ENCODE data around the gene NRL.
"Not testable (repeated sequence)": the region's sequence is repeated elsewhere in the genome, so short reads cannot be mapped to it uniquely, and the experiment has no call there.

The NRL gene

GRCh38 chr14:24051789-24052655 lies 62.7 kb downstream of the NRL start, which contains the start of gene CARMIL3:
Gene CARMIL3 (plus strand): TSS chr14:24052009. CDS start chr14:24052154, 145 bp downstream.
- peak; percentile 39 for DNase-seq

GRCh38 chr14:24051176-24051788 lies 63.5 kb downstream of the NRL start:
- no peak for DNase-seq

- DNase-seq, result not testable (repeated sequence)
These were observed 64.0 kb downstream of the NRL start for GRCh38 chr14:24050753-24051152.

GRCh38 chr14:24049002-24049401 lies 65.7 kb downstream of the NRL start:
- DNase-seq, result not testable (repeated sequence)

GRCh38 chr14:24042746-24043145 lies 72.0 kb downstream of the NRL start:
- no peak for DNase-seq

GRCh38 chr14:24040692-24041091 lies 74.1 kb downstream of the NRL start:
- DNase-seq, result no peak

- DNase-seq, result no peak
These were observed 76.1 kb downstream of the NRL start for GRCh38 chr14:24038686-24039085.

- DNase-seq, result no peak
These were observed 77.1 kb downstream of the NRL start for GRCh38 chr14:24037658-24038037.

GRCh38 chr14:24036963-24037657 lies 77.6 kb downstream of the NRL start:
- DNase-seq, result not testable (repeated sequence)

GRCh38 chr14:24036169-24036962 lies 78.4 kb downstream of the NRL start:
- DNase-seq, result peak; percentile 72

- not testable (repeated sequence) for DNase-seq
These were observed 79.0 kb downstream of the NRL start for GRCh38 chr14:24035769-24036168.

- DNase-seq, result peak; percentile 83
These were observed 81.9 kb downstream of the NRL start for GRCh38 chr14:24032727-24033418.

- DNase-seq, result not testable (repeated sequence)
These were observed 83.4 kb downstream of the NRL start for GRCh38 chr14:24031331-24031730.

GRCh38 chr14:24029687-24030086 lies 85.1 kb downstream of the NRL start:
- not testable (repeated sequence) for DNase-seq
